GM19023 (cell line): Measurements from ENCODE around the gene SETD1A.

ENCODE experiments used
- ATAC-seq: cut with Tn5 transposase; IDR thresholded peaks from one replicate; pipeline ENCODE4 v1.9.1; 2021; ENCODE audit warnings: mild to moderate bottlenecking, moderate library complexity; ENCODE audit not compliant: unreplicated experiment

SETD1A gene

GRCh38 chr16:30953111-30953510 lies 4.4 kb upstream of the SETD1A start:
- no peak for ATAC-seq

GRCh38 chr16:30953511-30954124 lies 3.9 kb upstream of the SETD1A start:
- ATAC-seq: no peak

- ATAC-seq: no peak
Measured at GRCh38 chr16:30954993-30955392, 2.6 kb upstream of the SETD1A start.

GRCh38 chr16:30956601-30957455 lies 726 bp upstream of the SETD1A start:
- ATAC-seq: peak; percentile 47

GRCh38 chr16:30958175-30959079 lies 873 bp downstream of the SETD1A start:
- ATAC-seq: peak; percentile 24

- ATAC-seq: no peak
Measured at GRCh38 chr16:30961384-30961783, 3.8 kb downstream of the SETD1A start.

GRCh38 chr16:30963925-30964511 lies 6.5 kb downstream of the SETD1A start:
- ATAC-seq: no peak

- ATAC-seq: no peak
Measured at GRCh38 chr16:30964574-30965226, 7.1 kb downstream of the SETD1A start.

- ATAC-seq: no peak
Measured at GRCh38 chr16:30965436-30965835, 7.9 kb downstream of the SETD1A start.

- no peak for ATAC-seq
Measured at GRCh38 chr16:30966033-30966619, 8.6 kb downstream of the SETD1A start.

GRCh38 chr16:30967795-30968194 lies 10.2 kb downstream of the SETD1A start:
- no peak for ATAC-seq

- ATAC-seq: no peak
Measured at GRCh38 chr16:30969246-30969842, 11.8 kb downstream of the SETD1A start.

- no peak for ATAC-seq
Measured at GRCh38 chr16:30971298-30971697, 13.7 kb downstream of the SETD1A start.

GRCh38 chr16:30972872-30973271 lies 15.3 kb downstream of the SETD1A start:
- ATAC-seq: no peak

- no peak for ATAC-seq
Measured at GRCh38 chr16:30974348-30974747, 16.8 kb downstream of the SETD1A start.

- ATAC-seq: no peak
Measured at GRCh38 chr16:30976486-30976885, 18.9 kb downstream of the SETD1A start.

GRCh38 chr16:30977502-30977901 lies 19.9 kb downstream of the SETD1A start:
- no peak for ATAC-seq

- no peak for ATAC-seq
Measured at GRCh38 chr16:30979170-30980022, 21.8 kb downstream of the SETD1A start.

- ATAC-seq: no peak
Measured at GRCh38 chr16:30980023-30980371, 22.4 kb downstream of the SETD1A start.
